ENCODE results near the gene TACC3. TPM values are rescaled to one million over a fixed set of nuclear protein-coding genes. Genes with fewer than 3 reads are reported as not detected.

Gene TACC3
- total RNA-seq, 1 experiment from 2014 or later = 32.0 TPM

- Histone ChIP-seq H3K79me2 (ENCODE audit: low read length) (peaks cover 78% of the 10 kb centered on the region), H3K4me2 (ENCODE audit: low read length) (no peak overlapping the region), H3F3A (ENCODE audit: low read length, unreplicated experiment) (no peaks in the 10 kb centered on the region), H3K36me3 (ENCODE audit: low read depth, low read length) (peaks cover 34% of the 10 kb centered on the region), H3K9me2 (replicated peaks; ENCODE audit: low read length) (no peaks in the 10 kb centered on the region), H3K4me1 (ENCODE audit: insufficient read depth, low read length) (peaks cover 6% of the 10 kb centered on the region; the same call in 1 of the 2 replicates), H3K9ac (ENCODE audit: low read length) (no peak overlapping the region), H3K9me3 (ENCODE audit: low read length) (no peaks in the 10 kb centered on the region), H3K27me3 (ENCODE audit: low read length) (no peaks in the 10 kb centered on the region), H3K27ac (ENCODE audit: low read length) (no peak overlapping the region), H2AFZ (ENCODE audit: low read length) (no peak overlapping the region), H4K20me1 (ENCODE audit: low read length) (peaks cover 35% of the 10 kb centered on the region; the same call in 1 of the 2 replicates), H3K4me3 (ENCODE audit: low read length) (no peak overlapping the region)
- TF ChIP-seq CTCF (conservative IDR thresholded peaks at IDR 0.05; ENCODE audit: low read depth, low read length) (no peak), EZH2phosphoT487 (IDR thresholded peaks at IDR 0.05; ENCODE audit: borderline replicate concordance, low read length) (no peak), EZH2 (IDR thresholded peaks at IDR 0.05; ENCODE audit: low read length, unreplicated experiment) (no peak)
- DNase-seq (no peak), ATAC-seq (no peak)
- ChIA-PET CTCF (no interaction called here), POLR2A (ENCODE audit: unreplicated experiment) (no interaction called here)
- intact Hi-C loops (cut with micrococcal nuclease) = no loop called here
- BruUV-seq (replicated peaks) = no TSS peak
These were observed 17.5 kb upstream of the TACC3 start for GRCh38 chr4:1703867-1704266.

GRCh38 chr4:1705732-1706131 is 15.6 kb upstream of the TACC3 start:
- no peak overlapping the region for H3K4me2 ChIP-seq (ENCODE audit: low read length)
- H3K27me3 ChIP-seq (ENCODE audit: low read length) = no peaks in the 10 kb centered on the region
- no peaks in the 10 kb centered on the region for H3F3A ChIP-seq (ENCODE audit: low read length, unreplicated experiment)
- DNase-seq (no peak), ATAC-seq (no peak)
- peaks cover 15% of the 10 kb centered on the region for H3K4me1 ChIP-seq (ENCODE audit: insufficient read depth, low read length)
- no peak overlapping the region for H3K4me3 ChIP-seq (ENCODE audit: low read length)
- intact Hi-C loops (cut with micrococcal nuclease) = no loop called here
- no peak overlapping the region for H3K9ac ChIP-seq (ENCODE audit: low read length)
- H2AFZ ChIP-seq (ENCODE audit: low read length) = no peak overlapping the region
- H4K20me1 ChIP-seq (ENCODE audit: low read length) = peaks cover 50% of the 10 kb centered on the region; the same call in 1 of the 2 replicates
- CTCF ChIA-PET = no interaction called here
- H3K9me2 ChIP-seq (replicated peaks; ENCODE audit: low read length) = no peaks in the 10 kb centered on the region
- no TSS peak for BruUV-seq (replicated peaks)
- H3K36me3 ChIP-seq (ENCODE audit: low read depth, low read length) = peaks cover 29% of the 10 kb centered on the region
- TF ChIP-seq EZH2 (IDR thresholded peaks at IDR 0.05; ENCODE audit: low read length, unreplicated experiment) = no peak
- TF ChIP-seq CTCF (conservative IDR thresholded peaks at IDR 0.05; ENCODE audit: low read depth, low read length) = no peak
- TF ChIP-seq EZH2phosphoT487 (IDR thresholded peaks at IDR 0.05; ENCODE audit: borderline replicate concordance, low read length) = no peak
- no peaks in the 10 kb centered on the region for H3K9me3 ChIP-seq (ENCODE audit: low read length)
- POLR2A ChIA-PET (ENCODE audit: unreplicated experiment) = no interaction called here
- H3K27ac ChIP-seq (ENCODE audit: low read length) = no peak overlapping the region
- peaks cover 92% of the 10 kb centered on the region for H3K79me2 ChIP-seq (ENCODE audit: low read length)

GRCh38 chr4:1706358-1706757 is 15.0 kb upstream of the TACC3 start:
- Histone ChIP-seq H3K4me2 (ENCODE audit: low read length) (no peak overlapping the region), H3K36me3 (ENCODE audit: low read depth, low read length) (peaks cover 29% of the 10 kb centered on the region)

More at GRCh38 chr4:1706358-1706757, 15.0 kb upstream of the TACC3 start:
- no TSS peak for BruUV-seq (replicated peaks)
- Histone ChIP-seq H3F3A (ENCODE audit: low read length, unreplicated experiment) (no peaks in the 10 kb centered on the region), H2AFZ (ENCODE audit: low read length) (no peak overlapping the region), H4K20me1 (ENCODE audit: low read length) (peaks cover 50% of the 10 kb centered on the region; the same call in 1 of the 2 replicates), H3K27me3 (ENCODE audit: low read length) (no peaks in the 10 kb centered on the region), H3K9me3 (ENCODE audit: low read length) (no peaks in the 10 kb centered on the region), H3K4me3 (ENCODE audit: low read length) (no peak overlapping the region), H3K9ac (ENCODE audit: low read length) (no peak overlapping the region), H3K79me2 (ENCODE audit: low read length) (peaks cover 92% of the 10 kb centered on the region), H3K9me2 (replicated peaks; ENCODE audit: low read length) (no peaks in the 10 kb centered on the region), H3K4me1 (ENCODE audit: insufficient read depth, low read length) (peaks cover 15% of the 10 kb centered on the region), H3K27ac (ENCODE audit: low read length) (no peak overlapping the region)
- intact Hi-C loops (cut with micrococcal nuclease) = no loop called here
- ChIA-PET CTCF (no interaction called here), POLR2A (ENCODE audit: unreplicated experiment) (interaction anchor here (0.5 kb wide), 1 partner anchor 17 kb away, joined by 8 read pairs; no protein-coding TSS in a partner anchor)
- DNase-seq (no peak), ATAC-seq (no peak)
- TF ChIP-seq EZH2phosphoT487 (IDR thresholded peaks at IDR 0.05; ENCODE audit: borderline replicate concordance, low read length) (no peak), CTCF (conservative IDR thresholded peaks at IDR 0.05; ENCODE audit: low read depth, low read length) (no peak), EZH2 (IDR thresholded peaks at IDR 0.05; ENCODE audit: low read length, unreplicated experiment) (no peak)

Measured in PC-3 (cell line).